Glomerular endothelial cell (primary cell): ENCODE data around the gene BTBD9. TPM values are rescaled to one million over a fixed set of nuclear protein-coding genes. Genes with fewer than 3 reads are reported as not detected.
"Not testable (repeated sequence)": the region's sequence is repeated elsewhere in the genome, so short reads cannot be mapped to it uniquely, and the experiment has no call there.

Source experiments
- DNase-seq: peaks from one replicate; pipeline ENCODE4 v3.0.0-alpha.2; 2011; ENCODE audit warnings: low read depth, low spot score; ENCODE audit errors: extremely low read depth
- total RNA-seq: library from RNA; depleted of rRNA; stranded (reverse); fragments of >200 nt; gene quantifications from 2 replicates; pipeline ENCODE4 v1.2.3, GENCODE V29; 2015

BTBD9 gene
- total RNA-seq, 1 donor from 2014 or later: 13.2 TPM

DNA sequence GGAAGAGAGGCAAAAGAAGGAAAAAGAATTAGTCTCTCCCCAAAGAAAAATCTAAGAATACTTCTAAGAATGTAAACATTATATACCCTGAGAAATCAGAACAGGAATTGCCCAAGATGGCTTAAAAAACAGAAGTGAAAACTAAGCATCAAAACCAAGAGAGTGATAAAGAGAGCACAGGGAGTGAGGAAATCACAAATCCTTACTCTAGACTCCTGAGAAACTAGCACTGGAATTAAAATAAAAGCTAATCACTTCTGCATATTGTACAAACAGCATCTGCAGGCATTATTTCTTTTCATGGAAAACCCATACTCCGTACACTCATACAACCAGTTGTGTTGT is 285.7 kb downstream of the BTBD9 start:
- DNase-seq: no peak

- no peak for DNase-seq
These were observed 286.3 kb downstream of the BTBD9 start for GRCh38 chr6:38353310-38354036.

GRCh38 chr6:38352636-38353035 is 287.1 kb downstream of the BTBD9 start:
- no peak for DNase-seq

DNA sequence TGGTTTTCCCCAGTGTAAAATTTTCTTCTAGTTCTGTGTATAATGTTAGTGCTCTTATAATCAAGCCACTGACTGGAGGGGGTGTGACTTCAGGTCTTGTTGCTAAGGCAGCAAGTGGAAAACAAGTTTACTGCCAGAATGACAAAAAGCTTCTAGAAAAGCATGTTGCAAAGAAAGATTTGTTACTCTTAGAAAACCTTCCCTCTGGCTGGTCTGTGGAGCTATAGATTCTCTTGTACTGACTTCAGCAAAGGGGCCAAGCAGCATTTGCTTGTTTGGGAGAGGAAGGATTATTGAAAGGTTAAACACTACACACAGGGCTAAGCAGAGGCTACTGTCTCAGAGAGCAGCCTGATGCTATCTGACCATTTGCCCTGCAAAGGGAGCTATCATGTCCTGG is 288.8 kb downstream of the BTBD9 start:
- DNase-seq: no peak

- no peak for DNase-seq
These were observed 289.5 kb downstream of the BTBD9 start for GRCh38 chr6:38350220-38350619.

DNA sequence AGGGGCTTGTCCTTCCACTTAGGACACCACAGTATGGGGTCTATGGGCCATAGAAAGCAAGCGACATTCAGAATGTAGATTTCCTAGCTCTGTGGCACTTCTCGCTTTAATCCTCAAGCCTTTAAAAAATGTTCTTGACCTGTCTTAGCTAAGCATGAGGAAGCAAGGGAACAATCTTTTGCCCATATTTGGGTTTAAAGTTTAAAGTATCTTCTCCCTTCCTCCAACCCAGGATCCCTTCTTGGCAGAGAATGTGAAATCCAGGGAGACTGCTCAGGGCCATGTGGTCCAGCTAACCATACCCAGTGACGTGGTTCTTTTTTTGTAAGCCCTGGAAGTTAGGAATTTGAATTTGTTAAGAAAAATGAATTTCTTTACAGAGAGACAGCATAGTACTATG is 289.9 kb downstream of the BTBD9 start:
- no peak for DNase-seq

DNA sequence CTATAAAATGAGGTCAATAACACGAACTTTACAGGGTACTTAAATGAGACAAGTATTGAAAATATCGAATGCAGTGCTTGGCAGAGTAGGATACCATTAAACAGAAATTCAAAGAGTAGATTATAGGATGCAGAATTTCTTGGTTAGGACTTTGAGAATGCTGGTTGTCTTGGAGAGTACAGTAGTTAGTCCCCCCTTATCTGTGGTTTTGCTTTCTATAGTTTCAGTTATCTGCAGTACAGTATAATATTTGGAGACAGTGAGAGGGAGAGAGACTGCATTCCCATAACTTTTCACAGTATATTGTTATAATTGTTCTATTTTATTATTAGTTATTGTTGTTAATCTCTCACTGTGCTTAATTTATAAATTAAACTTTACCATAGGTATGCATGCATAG is 290.5 kb downstream of the BTBD9 start:
- DNase-seq: no peak

DNA sequence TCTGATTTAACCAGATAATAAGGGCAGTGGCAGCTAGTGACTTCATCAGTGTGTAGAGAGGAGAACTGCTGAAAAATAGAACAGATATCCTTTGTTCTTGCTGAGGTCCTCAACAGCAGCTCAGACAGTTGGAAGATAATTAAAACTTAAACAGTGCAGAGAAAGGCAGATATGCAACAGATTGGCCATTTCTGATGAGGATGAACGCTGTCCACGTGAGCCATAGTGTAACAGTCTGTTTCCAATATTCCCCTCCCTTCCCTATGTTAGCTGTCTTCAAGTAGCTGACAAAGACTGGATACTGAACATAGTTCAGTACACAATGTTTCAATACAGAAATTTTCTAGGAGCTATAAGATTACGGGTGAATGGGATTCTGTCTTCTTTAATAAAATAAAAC is 291.4 kb downstream of the BTBD9 start:
- no peak for DNase-seq

DNA sequence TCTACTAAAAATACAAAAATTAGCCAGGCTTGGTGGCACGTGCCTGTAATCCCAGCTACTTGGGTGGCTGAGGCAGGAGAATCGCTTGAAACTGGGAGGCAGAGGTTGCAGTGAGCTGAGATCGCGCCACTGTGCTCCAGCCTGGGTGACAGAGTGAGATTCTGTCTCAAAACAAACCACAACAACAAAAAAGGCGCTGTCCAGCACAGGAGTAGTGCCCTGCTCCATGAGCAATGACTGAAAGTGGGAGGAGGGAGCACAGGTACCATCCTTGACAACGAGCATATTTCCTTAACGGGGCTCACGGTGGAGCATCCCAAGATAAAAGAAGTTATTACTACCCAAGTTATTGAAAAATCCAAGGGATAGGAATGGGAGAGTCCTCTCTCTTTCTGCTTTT is 291.9 kb downstream of the BTBD9 start:
- not testable (repeated sequence) for DNase-seq

DNA sequence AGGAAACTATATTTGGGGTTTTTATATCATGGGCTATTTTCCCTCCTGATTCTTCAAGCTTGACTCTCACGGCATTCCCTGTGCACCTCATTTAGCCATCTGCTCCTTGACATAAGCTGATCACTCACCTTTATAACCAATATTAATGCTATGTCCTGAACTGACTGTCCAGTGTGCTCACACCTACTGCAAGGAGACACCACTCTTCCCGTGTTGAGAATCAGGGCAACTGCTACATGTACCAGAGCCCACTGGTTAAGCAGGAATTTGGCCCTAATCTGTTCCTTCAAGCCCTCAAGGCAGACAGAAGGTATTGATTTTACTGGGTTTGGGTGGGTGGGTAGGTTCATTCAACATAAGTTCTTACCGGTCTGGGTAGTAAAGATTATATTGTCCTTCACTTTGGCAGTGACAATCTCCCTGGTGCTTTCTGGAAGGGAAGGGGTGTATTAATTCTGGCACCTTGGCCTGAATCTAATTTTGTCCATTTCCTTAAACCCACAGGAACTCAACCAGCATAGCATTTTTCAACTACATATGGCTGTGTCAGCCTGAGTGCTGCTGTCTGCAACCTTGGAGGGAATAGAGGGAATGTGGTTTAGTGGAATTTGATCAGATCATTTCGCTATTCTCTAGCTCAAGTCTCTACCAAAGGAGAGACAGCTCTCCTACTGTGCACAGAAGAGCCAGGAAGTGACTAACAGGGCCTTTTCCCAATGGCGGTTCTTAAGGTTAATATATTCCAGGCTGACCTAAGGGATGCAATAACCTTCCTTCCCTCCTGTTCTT is 293.2 kb downstream of the BTBD9 start:
- DNase-seq: no peak

DNA sequence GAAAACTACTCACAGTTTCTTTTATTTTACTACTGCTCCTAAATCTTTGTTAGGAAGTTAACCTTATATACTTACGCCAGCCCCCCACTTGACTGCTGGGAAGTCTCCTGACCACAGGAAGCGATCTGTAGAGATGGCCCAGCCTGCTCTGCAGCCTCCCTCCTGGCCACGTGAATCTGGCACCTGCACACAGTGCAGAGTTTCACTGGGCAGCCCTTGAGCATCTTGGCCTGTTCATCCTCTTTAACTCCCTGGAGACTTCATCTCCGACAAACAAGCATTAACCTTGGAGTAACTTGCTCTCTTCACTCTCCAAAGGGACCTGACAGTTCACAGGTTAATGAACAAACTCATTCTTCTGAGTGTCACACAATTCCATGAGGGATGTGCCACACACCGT is 294.1 kb downstream of the BTBD9 start:
- DNase-seq: no peak

- no peak for DNase-seq
These were observed 298.2 kb downstream of the BTBD9 start for GRCh38 chr6:38341496-38341895.

DNA sequence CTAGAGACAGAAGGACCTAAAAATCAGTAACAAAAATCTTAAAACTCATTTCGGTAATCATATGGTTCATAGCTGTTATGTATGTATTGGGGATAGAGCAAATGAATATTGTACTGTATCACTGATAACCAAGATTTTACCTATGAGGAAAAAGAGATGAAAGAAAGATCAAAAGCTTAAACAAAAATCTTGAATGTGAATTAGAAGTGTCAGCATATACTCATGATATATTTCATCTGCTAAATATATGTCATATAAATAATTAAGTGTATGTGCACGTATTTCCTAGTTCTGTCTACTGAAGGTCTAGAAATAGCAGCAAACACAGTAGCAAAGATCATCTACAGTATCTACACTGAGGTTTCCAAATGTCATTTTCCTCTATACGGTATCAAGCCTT is 299.8 kb downstream of the BTBD9 start:
- no peak for DNase-seq

DNA sequence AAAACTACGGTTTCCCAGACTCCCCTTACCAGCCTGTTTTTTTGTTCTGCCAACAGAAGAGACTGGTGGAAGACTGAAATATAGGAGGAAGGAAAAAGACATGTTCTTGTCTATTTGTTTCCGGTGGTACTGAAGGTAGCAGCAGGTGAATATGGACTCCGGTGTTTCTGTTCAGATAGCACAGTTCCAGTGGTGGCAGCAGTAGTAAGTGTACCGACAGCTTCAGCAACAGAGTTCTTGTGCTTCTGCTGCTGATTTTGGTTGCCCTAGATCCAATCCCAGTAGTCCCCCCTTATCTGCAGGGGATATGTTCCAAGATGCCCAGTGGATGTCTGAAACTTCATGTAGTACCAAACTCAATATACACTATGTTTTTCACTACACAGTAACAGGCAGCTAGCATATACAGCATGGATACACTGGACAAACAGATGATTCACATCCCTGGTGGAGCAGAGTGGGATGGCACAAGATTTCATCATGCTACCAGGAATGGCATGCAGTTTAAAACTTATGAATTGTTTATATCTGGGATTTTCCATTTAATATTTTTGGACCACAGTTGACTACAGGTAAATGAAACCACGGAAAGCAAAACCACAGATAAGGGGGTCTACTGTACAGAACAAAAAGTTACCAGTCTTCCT is 301.8 kb downstream of the BTBD9 start:
- no peak for DNase-seq

- no peak for DNase-seq
These were observed 302.8 kb downstream of the BTBD9 start for GRCh38 chr6:38336922-38337321.

DNA sequence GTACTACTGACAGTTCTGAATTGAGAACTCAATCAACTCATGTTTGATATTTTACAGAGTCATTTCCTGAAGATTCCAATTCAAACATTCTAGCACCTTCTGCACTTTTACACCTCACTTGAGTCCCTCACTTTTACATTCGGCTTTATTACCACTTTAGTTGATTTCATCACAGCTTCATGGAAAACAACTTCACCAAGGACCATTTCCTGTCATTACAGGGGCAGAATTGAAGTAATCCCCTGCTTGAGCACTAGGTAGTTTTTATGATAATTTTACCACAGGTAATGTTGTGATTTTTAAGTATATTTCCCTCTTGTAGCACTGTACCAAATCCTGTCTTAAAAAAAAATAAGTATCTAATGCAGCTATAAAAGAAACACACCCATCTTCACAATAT is 312.9 kb downstream of the BTBD9 start:
- DNase-seq: no peak

GRCh38 chr6:38323216-38323615 is 316.5 kb downstream of the BTBD9 start:
- DNase-seq: no peak

GRCh38 chr6:38322138-38322537 is 317.6 kb downstream of the BTBD9 start:
- no peak for DNase-seq

- DNase-seq: no peak
These were observed 318.9 kb downstream of the BTBD9 start for GRCh38 chr6:38320843-38321242.

DNA sequence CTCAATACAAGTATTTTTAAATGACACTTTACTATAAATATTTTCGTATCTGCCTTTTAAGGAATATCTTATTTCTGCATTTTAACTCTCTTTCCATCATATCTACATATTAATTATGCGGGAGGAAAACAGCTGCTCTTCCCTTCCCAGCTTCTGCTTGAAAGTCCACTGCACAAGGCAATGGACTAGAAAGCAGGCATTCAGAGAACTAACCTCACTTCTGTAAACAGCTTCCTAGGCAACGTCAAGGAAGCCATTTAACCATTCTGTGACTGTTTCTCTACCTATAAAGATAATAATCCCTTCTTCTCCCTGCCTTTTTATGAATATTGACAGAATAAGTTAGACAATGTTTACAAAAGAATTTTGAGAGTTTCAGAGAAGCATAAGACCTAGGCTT is 319.4 kb downstream of the BTBD9 start:
- no peak for DNase-seq

GRCh38 chr6:38319256-38320212 is 320.2 kb downstream of the BTBD9 start:
- DNase-seq: no peak
